ENCODE data around the gene C1R.

Gene C1R

DNA sequence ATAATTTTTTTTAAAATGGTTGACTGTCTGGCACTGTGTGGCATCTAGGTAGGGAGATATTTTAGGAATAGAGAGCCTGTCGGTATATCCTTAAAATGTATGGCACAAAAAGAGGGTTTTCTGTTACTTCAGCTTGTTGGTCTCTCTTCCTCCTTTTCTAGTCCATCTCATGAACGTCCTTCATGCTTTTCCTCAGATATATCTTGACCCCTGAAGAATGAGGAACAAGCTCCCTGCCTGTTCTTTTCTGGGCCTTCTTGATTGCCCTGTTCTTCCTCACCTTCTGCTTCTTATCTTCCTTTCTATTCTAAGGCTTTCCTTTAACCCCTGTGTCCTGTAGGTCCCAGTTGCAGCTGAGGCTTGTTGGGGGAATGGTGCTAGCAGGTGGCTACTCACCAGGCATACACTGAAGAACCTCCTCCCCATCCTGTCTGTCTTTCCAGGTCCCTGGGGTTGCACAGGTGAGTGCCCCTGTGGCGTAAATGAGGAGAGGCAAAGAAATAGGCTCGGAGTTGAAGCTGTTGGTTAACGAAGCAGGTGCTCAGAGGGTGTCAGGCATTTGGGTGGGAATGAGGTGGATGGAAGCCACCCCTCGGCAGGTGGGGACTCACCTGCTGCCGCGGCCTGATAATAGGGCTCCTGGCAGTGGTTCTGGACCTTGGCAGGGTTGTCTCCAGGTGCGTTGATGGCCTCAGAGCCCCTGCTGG is 7.2 kb upstream of the C1R start:
- no peak for DNase-seq (ENCODE audit: low read depth, low spot score)

DNA sequence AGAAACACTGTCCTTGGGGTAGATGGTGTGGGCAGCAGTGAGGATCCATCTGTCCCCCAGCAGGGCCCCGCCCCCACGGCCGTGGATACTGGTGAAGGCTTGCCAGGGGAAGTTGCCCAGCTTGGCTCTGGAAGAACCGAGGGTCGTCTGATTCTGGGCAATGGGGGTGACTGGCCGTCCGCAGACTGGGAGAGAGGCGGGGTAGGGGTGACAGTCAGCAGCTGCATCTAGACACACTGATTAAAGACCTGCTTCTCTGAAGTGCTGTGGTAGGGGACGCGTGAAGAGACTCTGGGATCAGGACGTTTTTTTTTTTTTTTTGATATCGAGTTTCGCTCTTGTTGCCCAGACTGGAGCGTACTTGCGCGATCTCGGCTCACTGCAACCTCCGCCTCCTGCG is 4.7 kb upstream of the C1R start:
- no peak for DNase-seq (ENCODE audit: low read depth, low spot score)

DNA sequence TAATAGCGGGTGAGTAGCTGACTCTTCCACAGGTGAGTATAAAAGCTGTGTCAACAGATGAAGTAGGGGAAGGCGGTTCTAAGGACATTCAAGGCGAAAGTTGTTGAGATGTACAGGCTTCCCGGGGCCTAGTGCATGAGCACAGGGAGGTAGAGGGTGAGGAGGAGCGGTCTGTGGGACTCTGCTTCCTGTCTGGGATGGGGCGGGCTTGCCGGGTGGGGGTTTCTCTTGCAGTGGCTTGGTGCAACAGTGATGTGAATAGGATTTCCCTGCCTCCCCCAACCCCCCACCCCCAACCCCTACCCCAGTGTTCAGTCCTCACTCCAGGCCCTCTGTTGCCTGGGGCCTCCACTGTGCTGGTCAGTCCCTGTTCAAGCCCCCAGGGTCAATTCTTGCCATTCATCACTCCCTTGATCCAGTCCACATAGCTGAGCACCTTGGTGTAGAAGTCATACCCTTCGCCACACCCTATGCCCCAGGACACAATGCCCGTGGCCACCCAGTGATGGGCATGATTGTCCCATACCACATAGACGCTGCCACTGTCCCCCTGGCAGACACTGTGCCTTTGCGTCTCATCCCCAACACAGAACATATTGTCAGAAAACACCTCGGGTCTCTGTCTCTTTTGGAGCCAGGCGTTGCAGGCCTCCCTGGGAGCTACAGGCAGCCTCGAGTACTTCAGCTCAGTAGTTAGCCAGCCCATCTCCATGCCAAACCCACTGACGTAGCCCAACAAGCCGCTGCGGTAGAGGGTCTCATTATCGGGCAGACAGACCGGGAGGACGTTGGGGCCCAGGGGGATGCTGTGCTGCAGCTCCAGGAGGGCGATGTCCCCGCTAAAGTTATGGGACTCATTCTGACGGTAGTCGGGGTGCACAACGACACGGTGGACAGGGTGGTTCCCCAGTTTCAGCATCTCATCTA is 4.0 kb upstream of the C1R start:
- no peak for DNase-seq (ENCODE audit: low read depth, low spot score)

DNA sequence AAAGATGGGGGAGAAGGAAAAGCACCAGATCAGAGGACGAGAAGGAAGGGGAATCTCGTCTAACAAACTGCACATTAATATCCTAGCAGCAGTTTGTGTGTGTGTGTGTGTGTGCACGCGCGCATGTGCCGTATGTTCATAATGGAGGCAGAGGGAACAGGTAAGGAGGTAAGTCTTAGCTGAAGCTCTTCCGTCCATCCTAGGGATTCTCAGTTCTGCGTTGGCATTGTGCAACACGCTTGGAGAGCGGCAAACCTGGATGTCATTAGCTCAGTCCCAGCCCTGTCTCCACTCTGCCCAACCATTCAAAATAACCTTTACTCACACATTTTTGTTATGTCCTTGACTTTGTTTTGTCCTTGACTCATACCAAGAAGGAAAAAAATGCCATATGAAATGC is 1.6 kb upstream of the C1R start:
- no peak for DNase-seq (ENCODE audit: low read depth, low spot score)

DNA sequence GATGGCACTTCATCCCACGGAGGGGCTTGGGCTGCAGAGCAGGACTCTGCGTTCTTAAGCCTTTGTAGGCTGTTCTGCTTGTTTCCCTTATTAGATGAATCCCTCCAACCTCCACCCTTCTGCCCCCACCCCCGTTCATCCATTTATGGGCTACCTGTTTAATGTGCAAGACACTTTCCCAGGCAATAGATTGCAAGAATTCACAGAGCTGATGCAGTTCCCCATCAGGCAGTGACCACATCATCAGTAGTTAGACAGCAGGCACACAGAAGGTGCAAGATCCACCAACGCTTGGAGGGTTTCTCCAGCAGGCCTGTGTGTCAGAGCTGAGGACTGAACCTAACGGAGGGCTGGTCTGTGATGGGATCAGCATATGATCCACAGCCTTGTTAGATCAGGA is 1.2 kb upstream of the C1R start:
- no peak for DNase-seq (ENCODE audit: low read depth, low spot score)

- no peak for DNase-seq (ENCODE audit: low read depth, low spot score)
Measured at GRCh38 chr12:7092986-7093460, 778 bp upstream of the C1R start.

DNA sequence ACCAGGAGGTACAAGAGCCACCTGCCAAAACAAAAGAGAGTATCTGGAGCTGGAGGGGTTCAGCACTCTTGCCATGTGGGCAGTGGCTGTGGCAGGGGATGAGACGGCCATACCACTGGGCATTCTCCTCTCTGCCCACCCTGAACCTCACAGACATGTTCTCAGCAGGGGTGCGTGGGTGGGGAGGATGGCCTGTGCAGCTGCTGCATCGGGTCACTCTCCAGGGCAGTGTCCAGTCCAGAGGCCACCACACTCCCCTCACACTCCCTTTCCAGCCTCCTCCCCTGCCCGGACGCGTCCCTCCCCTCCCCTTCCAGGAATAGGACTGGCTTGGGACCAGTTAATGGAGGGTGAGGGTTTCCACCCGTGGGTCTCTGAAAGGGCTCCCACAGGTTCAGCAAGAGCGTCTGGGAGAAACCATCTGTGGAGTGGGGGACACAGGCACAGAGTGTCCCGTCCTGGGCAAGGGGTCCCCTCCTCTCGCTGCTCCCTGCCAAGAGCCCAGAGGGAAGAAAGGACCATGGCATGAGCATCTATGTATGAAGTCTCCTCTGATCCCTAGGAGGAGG is 501 bp downstream of the C1R start:
- no peak for DNase-seq (ENCODE audit: low read depth, low spot score)

- DNase-seq (ENCODE audit: low read depth, low spot score) = no peak
Measured at GRCh38 chr12:7091171-7091570, 1.1 kb downstream of the C1R start.

GRCh38 chr12:7090222-7090998 is 1.8 kb downstream of the C1R start:
- DNase-seq (ENCODE audit: low read depth, low spot score) = no peak

DNA sequence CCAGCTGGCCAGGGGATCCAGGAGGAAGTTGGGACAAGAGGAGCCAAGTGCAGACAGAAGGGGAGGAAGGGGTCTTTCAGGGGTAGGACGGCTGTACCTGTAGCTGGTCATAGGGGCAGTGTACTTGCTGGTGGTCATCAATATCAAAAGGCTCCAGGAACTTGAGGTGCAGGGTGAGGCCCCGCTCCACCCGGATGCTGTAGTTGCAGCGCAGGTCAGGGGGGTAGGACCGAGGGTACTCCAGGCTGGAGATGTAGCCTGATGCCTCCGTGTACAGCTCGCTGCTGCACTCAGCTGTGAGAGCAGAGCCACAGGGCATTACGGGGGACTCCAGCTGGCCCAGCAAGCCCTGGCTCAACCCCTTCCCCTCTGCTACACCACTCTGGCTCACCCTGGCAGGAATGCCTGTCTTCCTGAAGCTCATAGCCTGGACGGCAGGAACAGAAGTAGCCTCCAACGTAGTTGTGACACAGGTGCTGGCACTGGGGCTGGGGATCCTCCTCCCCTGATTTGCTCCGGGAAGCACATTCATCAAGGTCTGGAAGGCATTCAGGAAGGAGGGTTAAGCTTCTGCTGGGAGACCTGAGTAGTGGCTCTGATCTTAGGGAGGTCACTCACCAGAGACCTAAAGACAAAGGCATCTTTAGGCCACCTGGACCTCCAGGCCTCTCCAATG is 2.9 kb downstream of the C1R start:
- DNase-seq (ENCODE audit: low read depth, low spot score) = no peak

DNA sequence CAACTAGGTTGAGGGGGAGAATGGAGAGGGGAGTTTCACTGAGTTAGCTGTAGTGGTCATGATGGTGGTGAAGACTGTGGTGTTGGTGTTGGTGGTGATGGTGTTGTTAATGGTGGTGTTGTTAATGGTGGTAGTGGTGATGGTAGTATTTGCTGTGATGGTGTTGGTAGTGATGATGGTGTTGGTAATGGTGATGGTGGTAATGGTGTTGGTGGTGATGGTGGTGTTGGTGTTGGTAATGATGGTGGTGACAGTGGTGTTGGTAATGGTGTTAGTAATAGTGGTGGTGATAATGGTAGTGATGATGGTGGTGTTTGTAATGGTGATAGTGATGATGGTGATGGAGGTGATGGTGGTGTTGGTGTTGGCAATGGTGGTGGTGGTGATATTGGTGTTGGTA is 9.1 kb downstream of the C1R start:
- no peak for DNase-seq (ENCODE audit: low read depth, low spot score)

GRCh38 chr12:7081037-7081436 is 11.2 kb downstream of the C1R start:
- DNase-seq (ENCODE audit: low read depth, low spot score) = no peak

DNA sequence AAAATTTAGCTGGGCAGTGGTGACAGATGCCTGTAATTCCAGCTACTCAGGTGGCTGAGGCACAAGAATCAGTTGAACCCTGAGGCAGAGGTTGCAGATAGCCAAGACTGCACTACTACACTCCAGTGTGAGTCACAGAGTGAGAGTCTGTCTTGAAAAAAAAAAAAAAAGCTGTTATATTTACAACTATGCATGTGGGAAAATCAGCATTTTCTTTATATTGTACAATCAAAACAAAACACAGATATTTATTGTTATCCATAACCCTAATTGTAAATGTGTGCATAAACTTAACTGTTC is 12.5 kb downstream of the C1R start:
- no peak for DNase-seq (ENCODE audit: low read depth, low spot score)

DNA sequence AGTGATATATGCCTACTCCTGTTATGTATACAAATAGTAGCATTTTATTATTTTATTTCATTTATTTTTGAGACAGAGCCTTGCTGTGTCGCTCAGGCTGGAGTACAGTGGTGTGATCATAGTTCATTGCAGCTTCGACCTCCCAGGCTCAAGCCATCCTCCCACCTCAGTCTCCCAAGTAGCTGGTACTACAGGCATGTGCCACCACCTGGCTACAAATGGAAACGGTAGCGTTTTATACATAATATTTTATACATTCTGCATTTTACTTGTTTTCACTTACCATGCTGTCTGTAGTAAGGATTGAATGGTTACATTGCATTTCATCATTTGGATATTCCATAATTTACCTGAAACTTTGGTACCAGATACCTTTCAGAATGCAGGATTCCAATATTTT is 14.1 kb downstream of the C1R start:
- DNase-seq (ENCODE audit: low read depth, low spot score) = no peak

DNA sequence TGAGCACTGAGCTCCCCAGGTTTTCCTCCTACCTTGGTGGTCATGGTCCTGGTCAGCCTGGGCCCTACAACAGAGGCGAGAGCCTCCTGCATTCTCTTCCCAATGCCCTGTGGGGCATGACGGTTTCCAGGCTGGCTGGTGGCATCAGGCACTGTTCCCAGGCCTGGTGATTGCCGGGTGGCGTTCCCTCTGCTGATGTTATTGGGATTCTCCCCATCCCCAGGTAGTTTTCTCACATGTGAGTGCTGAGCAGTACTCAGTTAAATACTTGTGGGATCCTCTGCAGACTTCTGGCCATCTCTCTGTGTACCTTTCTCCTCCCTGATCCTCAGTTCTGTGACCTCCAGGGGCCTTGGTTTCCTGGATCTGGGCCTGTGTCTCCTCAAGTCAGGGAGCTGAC is 15.8 kb downstream of the C1R start:
- DNase-seq (ENCODE audit: low read depth, low spot score) = no peak

- DNase-seq (ENCODE audit: low read depth, low spot score) = no peak
Measured at GRCh38 chr12:7075939-7076338, 16.3 kb downstream of the C1R start.

GRCh38 chr12:7075518-7075917 is 16.7 kb downstream of the C1R start:
- no peak for DNase-seq (ENCODE audit: low read depth, low spot score)

- no peak for DNase-seq (ENCODE audit: low read depth, low spot score)
Measured at GRCh38 chr12:7073946-7074345, 18.3 kb downstream of the C1R start.

DNA sequence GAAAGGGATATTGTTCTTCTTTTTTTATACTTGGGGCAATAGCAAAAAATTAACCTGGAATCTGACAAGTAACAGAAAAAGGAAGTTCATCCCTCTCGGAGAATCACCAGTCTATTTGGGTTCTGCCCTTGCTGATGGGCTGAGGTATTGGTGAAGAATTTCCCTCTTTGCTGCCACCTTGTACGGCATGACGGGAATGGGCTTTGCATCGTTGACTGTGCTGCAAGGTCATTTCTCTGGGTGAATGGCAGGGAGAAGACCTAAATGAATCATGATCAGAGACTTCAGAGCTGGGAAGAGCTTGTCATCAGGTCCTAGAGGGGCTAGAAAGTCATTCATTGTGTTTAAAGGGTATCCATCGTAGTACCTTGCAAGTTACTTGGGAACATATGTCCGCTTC is 19.7 kb downstream of the C1R start:
- DNase-seq (ENCODE audit: low read depth, low spot score) = no peak

GRCh38 chr12:7072035-7072434 is 20.2 kb downstream of the C1R start:
- no peak for DNase-seq (ENCODE audit: low read depth, low spot score)

GRCh38 chr12:7069386-7069785 is 22.9 kb downstream of the C1R start:
- no peak for DNase-seq (ENCODE audit: low read depth, low spot score)

- no peak for DNase-seq (ENCODE audit: low read depth, low spot score)
Measured at GRCh38 chr12:7068994-7069346, 23.3 kb downstream of the C1R start.

Measured in activated CD4-positive, CD25-positive, alpha-beta regulatory T cell treated with anti-CD3 and anti-CD28 coated beads, Interleukin-2, amount 50 U/mL, for 16 hours (primary cell).